Cardiac septum (tissue), 1 donor: ENCODE results near the gene PRKG1. TPM values are rescaled to one million over a fixed set of nuclear protein-coding genes. Genes with fewer than 3 reads are reported as not detected.
"Not testable (repeated sequence)": the region's sequence is repeated elsewhere in the genome, so short reads cannot be mapped to it uniquely, and the experiment has no call there.

ENCODE experiments used
- DNase-seq: peaks from one replicate; pipeline ENCODE4 v3.0.0-alpha.2; 2020; ENCODE audit warnings: low spot score
- intact Hi-C: fragments of 100-400 bp; cut with DNase I; formaldehyde crosslinking; loops from one replicate; pipeline ENCODE4 v1.14.0; 2022
- total RNA-seq: library from RNA; stranded (reverse); fragmentation: NEBNext Ultra II Directional; extraction: Animal tissue kit (Norgen Biotek cat#: 25700); gene quantifications from one replicate; pipeline ENCODE4 v1.2.1, GENCODE V29; 2021
- donor health status: DM: no; HTN: no; CAD: no.

Gene PRKG1
- total RNA-seq, 1 donor from 2014 or later, result 35.6 TPM

GRCh38 chr10:51508156-51508555, 433.9 kb downstream of the PRKG1 start:
- DNase-seq, result no peak
- intact Hi-C loops, result no loop called here

- no peak for DNase-seq
- intact Hi-C loops, result no loop called here
Measured at GRCh38 chr10:51510231-51510630, 435.9 kb downstream of the PRKG1 start.

- DNase-seq, result no peak
- intact Hi-C loops, result no loop called here
Measured at GRCh38 chr10:51521605-51522004, 447.3 kb downstream of the PRKG1 start.

- intact Hi-C loops, result no loop called here
Measured at GRCh38 chr10:51522858-51523257, 448.6 kb downstream of the PRKG1 start.

GRCh38 chr10:51523440-51523839, 449.2 kb downstream of the PRKG1 start:
- intact Hi-C loops, result no loop called here
- DNase-seq, result no peak

More at GRCh38 chr10:51522858-51523257, 448.6 kb downstream of the PRKG1 start:
- DNase-seq, result no peak

DNA sequence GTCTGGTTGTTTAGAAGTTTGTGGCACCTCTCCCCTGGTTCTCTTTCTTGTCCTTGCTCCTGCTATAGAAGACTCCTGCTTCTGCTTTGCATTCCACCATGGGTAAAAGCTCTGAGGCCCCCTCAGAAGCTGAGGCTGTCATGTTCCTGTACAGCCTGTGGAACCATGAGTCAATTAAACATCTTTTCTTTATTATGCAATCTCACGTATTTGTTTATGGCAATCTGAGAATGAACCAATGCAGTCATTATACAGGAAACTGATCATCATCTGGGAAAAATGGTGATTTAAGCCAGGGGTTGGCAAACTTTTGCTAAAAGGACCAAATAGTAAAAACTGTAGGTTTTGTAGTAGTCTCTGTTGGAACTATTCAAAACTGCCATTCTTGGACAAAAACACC, 449.8 kb downstream of the PRKG1 start:
- intact Hi-C loops, result no loop called here
- DNase-seq, result no peak

GRCh38 chr10:51527522-51528219, 453.4 kb downstream of the PRKG1 start:
- intact Hi-C loops, result no loop called here
- no peak for DNase-seq

DNA sequence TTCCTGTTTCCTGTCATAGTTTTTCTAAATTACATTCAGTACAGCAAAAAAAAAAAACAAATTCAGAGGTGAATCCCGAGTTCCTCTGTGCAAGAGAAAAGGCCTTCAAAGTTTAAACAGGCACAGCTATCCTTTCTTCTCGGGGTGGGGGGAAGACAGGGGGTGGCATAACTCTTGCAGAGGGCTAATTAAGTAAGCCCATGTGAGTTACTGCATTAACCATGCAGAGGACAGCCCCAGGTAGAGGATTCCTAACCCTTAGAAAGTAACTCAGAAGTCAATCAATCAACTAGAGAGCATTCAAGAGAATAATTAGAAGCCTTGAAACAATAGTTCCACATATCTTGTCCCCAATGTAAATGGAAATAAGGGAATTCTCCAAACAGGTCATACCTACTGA, 454.2 kb downstream of the PRKG1 start:
- intact Hi-C loops, result no loop called here

DNA sequence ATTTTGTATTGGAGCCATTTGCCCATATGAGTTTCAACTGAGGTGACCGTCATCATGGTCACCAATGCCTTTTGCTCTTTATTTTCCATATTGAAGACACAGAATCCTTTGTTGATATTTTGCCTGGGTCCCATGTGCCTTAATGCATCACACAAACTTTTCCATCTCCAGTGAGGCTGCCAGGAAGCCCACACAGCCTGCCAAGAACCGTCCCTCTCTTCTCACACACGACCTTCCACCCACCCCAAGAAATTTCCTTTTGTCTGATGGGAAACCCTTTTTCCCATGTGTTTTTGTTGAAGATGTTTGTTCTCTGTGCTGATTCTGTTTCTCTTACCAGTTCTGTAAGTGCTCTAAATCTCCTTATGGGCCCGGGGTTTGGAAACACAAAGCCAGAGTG, 456.3 kb downstream of the PRKG1 start:
- intact Hi-C loops, result no loop called here
- no peak for DNase-seq

More for the DNA sequence above, 454.2 kb downstream of the PRKG1 start:
- no peak for DNase-seq

GRCh38 chr10:51532044-51532443, 457.8 kb downstream of the PRKG1 start:
- DNase-seq, result no peak
- intact Hi-C loops, result no loop called here

DNA sequence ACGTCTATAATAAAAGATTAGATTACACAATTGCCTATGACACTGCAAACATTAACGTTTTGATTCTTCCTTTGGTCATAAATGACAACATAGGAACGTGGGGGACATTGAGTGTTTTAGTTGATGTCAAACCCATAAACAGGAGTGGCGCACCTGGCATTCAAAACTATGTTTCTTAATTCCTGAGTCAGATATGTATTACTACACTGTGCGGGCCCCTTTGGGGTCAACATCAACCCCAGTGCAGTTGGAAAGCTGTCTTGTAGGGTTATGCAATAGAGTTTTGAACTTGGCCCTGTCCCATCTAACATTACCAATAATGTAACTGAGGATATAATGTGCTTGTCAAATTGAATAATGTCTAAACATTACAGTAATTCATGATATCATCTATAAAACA, 468.6 kb downstream of the PRKG1 start:
- intact Hi-C loops, result no loop called here
- DNase-seq, result no peak

- intact Hi-C loops, result no loop called here
- DNase-seq, result no peak
Measured at GRCh38 chr10:51544933-51545332, 470.6 kb downstream of the PRKG1 start.

- no peak for DNase-seq
- intact Hi-C loops, result no loop called here
Measured at GRCh38 chr10:51547941-51548340, 473.7 kb downstream of the PRKG1 start.

DNA sequence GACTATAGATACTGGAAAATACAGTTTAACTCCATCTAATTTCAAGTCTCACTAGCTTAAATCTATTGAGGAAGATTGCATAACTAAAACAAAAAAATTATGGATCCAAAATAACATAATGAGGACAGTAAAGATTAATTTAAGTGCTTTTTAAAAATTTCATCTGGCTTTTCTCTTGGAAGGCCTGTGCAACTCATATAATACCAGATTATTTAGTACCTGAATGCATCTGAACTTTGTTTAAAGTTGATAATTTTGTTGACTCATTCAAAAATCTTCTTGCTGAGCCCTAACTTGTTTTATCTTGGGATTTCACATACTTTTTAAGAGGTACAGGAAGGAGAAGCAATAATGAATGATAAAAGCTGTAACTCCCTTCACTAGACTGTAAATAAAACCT, 478.6 kb downstream of the PRKG1 start:
- intact Hi-C loops, result no loop called here
- DNase-seq, result no peak

- DNase-seq, result no peak
- intact Hi-C loops, result no loop called here
Measured at GRCh38 chr10:51564896-51565510, 490.7 kb downstream of the PRKG1 start.

- intact Hi-C loops, result no loop called here
- DNase-seq, result no peak
Measured at GRCh38 chr10:51567271-51567670, 493.0 kb downstream of the PRKG1 start.

DNA sequence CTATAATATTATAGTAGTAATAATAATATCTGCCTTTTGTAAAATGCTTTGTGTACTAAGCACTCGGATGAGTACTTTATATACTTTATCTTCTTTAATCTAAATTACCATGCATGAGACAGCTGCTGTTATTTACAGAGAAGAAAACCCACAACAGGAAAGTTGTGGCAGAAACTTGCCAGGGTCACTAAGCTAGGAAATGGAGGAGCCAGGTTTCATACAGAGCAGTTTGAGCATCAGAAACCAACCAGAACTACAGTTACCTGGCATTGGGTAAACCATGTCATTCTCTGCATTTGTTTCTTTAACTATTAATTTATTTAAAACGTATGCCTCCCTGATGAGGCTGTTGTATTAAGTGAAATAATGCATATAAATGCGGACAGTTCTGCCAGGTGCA, 495.2 kb downstream of the PRKG1 start:
- no peak for DNase-seq
- intact Hi-C loops, result no loop called here

DNA sequence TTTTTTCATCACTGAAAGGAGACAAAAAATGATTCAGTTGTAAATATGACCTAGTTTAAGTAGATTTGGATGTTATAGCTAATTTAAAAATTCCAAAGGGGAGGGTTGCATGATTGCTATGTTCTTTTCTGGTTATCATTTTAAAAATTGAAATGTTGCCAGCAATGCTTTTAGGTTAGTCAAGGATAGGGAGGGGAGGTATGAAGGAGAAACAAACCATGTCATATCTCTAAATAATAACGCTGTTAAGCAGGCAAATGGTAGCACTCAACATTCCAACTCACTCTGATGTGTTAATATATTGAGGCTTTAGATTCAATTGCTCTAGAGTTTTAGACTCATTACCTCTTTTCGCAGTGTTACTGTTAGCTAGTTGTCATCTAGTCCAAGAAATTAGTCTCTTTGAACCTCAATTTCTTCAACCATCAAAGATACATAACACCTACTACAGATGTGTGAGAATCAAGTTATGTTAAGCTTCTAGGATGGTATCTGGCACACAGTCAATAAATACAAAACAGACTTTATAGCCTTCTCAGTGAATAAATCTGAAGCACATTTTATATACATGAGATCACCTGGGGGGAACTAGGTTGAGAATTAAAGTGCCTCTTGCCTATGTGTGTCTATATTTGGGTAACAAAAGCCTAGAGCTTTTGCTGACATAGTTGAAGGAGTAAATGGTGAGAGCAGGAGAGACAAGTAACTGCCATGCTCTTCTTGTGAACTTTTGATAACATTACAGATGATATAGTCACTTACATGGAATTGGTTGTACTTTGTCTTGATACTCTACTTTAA, 500.2 kb downstream of the PRKG1 start:
- intact Hi-C loops, result no loop called here
- no peak for DNase-seq

DNA sequence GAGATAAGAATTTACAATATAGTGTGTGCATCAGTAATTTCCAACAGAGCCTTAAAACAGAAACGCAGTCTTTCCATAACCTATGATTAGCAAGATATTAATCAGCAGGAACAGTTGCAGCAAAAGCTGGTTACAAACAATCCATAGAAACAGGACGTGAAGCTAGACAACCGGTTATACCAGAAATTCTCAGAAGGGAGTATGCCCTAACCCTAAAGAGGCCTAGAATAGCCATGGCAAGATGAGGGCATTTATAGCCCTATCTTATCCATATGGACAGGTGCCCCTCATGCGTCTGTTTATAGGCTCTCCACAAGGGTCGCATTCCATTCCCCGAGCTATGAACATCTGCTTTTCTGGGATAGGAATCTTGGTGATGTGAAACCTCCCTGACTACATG, 506.9 kb downstream of the PRKG1 start:
- DNase-seq, intact Hi-C loops: not testable (repeated sequence)

DNA sequence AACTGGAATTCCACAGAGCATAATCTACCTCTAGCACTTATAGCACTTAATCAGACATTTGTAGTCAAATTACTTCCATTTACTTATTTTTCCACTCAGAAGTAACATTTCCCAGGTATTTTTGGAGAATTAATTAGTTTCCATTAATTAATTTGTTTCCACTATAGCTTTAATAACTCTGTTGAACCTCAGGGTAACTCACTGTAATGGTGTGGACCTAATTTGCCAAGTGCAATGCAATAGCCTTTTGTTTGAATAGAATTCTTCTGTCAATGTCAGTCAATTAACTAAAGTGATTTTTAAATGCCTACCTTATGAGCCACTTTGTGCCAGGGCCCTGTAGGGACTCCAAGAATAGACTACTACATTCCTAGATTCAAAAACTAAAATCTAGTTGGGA, 509.7 kb downstream of the PRKG1 start:
- DNase-seq, result no peak
- intact Hi-C loops, result no loop called here

- intact Hi-C loops, result no loop called here
- DNase-seq, result no peak
Measured at GRCh38 chr10:51585742-51586141, 511.5 kb downstream of the PRKG1 start.
